ENCODE results near the gene MYRIP. TPM values are rescaled to one million over a fixed set of nuclear protein-coding genes. Genes with fewer than 3 reads are reported as not detected.
"Not testable (repeated sequence)": the region's sequence is repeated elsewhere in the genome, so short reads cannot be mapped to it uniquely, and the experiment has no call there.

Gene MYRIP
- total RNA-seq, 1 donor from 2014 or later = 2.3 TPM

DNA sequence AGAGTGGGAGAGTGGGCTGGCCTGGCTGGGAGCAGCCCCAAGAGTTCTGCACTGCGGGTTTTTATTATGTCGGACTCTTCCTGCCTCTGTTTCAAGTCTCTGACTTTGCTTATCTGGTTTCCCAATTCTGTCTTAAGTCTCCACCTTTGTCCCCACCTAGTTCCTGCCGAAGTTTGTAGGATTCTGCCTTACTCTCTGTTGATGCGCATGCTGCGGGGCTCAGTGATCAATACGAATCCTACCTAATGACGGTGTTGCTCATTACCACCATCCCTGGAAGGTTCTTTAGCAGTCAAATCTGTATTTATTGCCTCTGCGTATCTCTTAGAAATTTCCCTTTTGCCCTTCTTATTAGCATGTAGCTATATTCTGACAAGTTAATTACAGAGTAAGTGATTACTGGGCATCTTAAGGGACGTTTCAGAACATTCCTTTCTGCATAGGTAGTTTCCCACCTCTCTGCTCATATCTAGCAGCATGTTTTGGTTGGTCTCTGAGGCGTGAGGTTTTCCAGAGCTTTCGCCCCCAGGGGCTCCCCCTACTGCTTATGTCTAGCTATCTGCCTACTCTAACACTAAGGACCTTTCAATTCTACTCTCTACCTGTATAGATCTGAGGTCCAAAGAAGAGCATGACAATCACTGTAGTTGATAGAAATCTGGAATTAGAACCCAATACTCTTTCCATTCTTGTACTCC, 264.1 kb downstream of the MYRIP start:
- no peak for DNase-seq (ENCODE audit: extremely low read depth, low read depth, low spot score)

DNA sequence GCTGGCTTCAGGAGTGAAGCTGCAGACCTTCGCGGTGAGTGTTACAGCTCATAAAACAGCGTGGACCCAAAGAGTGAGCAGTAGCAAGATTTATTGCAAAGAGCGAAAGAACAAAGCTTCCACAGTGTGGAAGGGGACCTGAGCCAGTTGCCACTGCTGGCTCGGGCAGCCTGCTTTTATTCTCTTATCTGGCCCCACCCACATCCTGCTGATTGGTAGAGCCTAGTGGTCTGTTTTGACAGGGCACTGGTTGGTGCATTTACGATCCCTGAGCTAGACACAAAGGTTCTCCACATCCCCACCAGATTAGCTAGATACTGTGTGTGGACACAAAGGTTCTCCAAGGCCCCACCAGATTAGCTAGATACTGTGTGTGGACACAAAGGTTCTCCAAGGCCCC, 267.7 kb downstream of the MYRIP start:
- DNase-seq (ENCODE audit: extremely low read depth, low read depth, low spot score) = not testable (repeated sequence)

DNA sequence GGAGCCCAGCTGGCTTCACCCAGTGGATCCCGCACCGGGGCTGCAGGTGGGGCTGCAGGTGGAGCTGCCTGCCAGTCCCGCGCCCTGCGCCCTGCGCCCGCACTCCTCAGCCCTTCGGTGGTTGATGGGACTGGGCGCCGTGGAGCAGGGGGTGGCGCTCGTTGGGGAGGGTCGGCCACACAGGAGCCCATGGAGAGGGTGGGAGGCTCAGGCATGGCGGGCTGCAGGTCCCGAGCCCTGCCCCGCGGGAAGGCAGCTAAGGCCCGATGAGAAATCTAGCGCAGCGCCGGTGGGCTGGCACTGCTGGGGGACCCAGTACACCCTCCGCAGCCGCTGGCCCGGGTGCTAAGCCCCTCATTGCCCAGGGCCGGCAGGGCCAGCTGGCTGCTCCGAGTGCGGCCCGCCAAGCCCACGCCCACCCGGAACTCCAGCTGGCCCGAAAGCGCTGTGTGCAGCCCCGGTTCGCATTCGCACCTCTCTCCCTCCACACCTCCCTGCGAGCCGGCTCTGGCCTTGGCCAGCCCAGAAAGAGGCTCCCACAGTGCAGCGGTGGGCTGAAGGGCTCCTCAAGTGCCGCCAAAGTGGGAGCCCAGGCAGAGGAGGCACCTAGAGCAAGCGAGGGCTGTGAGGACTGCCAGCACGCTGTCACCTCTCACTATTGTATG, 268.6 kb downstream of the MYRIP start:
- not testable (repeated sequence) for DNase-seq (ENCODE audit: extremely low read depth, low read depth, low spot score)

- no peak for DNase-seq (ENCODE audit: extremely low read depth, low read depth, low spot score)
These were observed 269.2 kb downstream of the MYRIP start for GRCh38 chr3:40078590-40078989.

- no peak for DNase-seq (ENCODE audit: extremely low read depth, low read depth, low spot score)
These were observed 269.9 kb downstream of the MYRIP start for GRCh38 chr3:40079203-40079846.

GRCh38 chr3:40079847-40080240, 270.4 kb downstream of the MYRIP start:
- DNase-seq (ENCODE audit: extremely low read depth, low read depth, low spot score) = no peak

DNA sequence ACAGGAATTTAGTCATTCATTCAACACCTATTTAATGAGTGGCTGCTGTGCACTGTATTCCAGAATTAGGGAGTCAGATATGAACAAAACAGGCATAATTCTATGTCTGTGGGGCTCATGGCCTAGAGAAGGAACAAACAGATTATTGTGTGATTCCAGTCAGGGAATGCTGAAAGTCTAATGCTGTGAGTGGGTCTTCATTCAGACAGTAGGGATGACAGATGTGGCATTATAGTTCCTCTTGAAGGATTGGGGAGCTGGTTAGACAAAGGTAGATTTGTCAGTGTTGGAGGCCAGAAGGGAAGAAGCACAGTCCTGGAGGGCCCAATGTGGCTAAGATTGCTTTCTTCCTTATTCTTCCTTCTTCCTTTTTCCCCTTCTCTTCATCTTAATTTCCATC, 273.7 kb downstream of the MYRIP start:
- DNase-seq (ENCODE audit: extremely low read depth, low read depth, low spot score) = no peak

- not testable (repeated sequence) for DNase-seq (ENCODE audit: extremely low read depth, low read depth, low spot score)
These were observed 275.0 kb downstream of the MYRIP start for GRCh38 chr3:40084424-40084823.

DNA sequence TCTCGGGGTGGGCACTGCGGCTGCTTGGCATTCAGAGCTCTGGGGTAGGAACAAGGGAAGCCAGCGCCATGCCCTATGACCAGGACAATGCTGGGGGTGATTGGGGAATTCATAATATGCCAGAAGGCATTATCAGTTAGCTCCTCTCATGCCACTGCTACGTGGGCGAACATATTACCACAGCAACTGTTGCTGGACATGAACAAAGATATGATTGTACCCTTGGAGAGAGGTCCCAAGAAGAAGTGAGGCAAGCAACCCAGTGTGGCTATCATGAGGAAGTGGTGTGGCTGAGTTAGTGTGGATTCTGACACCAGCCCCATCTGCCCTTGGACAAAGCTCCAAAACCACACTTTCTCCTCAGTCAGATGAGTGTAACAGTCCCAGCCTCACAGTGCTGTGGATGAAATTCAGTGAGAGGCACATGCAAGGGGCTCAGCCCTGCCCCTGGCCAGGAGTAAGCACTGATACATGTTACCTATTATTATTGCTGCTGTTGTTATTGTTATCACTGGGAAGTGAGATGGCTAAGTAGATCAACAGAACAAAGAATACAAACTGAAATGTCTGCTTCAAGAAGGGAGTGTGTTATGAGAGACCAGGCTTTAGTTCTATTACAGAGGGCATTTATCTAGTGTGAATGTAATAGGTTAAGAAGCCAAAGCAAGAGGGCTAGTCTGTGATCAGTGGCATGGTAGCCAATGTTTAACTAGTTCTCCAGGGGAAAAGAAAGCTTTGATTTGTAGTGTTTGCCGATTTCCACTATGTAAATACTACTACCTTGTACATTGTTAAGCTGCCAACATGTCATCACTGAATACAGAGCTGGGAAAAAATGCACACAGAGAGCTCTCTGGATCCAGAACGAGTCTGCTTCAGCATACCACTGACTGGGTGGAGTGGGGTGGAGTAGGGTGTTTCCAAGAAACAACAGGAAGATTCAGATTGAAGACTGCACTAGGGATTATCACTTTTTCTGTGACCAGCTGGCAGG, 277.8 kb downstream of the MYRIP start:
- no peak for DNase-seq (ENCODE audit: extremely low read depth, low read depth, low spot score)

GRCh38 chr3:40088527-40089170, 279.2 kb downstream of the MYRIP start:
- no peak for DNase-seq (ENCODE audit: extremely low read depth, low read depth, low spot score)

DNA sequence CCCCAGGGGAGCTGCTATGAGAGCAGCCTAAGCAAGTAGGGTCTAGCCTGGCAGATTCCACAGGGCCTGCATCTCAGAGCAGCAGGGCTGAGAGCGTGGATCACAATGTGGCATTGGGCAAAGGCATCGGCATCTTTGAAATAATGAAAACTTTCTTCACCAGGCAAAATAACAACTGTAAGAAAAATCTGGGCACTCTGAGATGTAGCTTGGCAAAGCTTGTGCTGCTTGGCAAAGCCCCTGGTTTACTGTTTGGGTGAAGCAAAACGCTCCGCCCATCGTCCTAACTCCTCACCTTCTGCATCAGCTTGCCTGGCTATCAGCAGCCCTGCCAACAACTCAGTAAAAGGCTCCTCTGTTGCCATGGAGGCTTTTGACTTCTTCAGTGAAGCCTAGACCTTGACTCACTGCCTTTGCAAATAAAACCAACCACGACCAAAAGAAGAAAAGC, 287.3 kb downstream of the MYRIP start:
- DNase-seq (ENCODE audit: extremely low read depth, low read depth, low spot score) = no peak

GRCh38 chr3:40097131-40098117, 288.0 kb downstream of the MYRIP start:
- DNase-seq (ENCODE audit: extremely low read depth, low read depth, low spot score) = no peak

DNA sequence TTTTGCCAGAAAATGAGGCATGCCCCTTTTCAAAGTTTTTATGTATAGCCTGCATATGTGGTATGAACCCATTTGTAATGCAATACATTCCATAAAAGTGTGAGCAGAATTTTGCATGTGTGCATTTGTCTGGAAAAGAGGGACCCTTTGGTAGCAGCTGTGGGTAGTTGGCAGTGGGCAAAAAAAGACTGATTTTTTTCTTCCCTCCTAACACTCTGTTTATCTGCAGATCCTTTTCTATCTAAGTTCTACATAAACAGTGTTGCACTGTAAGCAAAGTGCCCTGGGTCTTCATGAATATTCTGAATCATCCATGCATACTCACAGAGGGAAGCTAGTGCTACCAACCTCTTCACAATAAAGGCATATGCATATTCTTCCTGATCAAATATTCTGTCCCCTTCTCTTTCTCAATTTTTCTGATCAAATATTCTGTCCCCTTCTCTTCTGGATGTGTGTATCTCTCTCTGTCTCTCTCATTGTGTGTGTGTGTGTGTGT, 288.9 kb downstream of the MYRIP start:
- DNase-seq (ENCODE audit: extremely low read depth, low read depth, low spot score) = no peak

DNA sequence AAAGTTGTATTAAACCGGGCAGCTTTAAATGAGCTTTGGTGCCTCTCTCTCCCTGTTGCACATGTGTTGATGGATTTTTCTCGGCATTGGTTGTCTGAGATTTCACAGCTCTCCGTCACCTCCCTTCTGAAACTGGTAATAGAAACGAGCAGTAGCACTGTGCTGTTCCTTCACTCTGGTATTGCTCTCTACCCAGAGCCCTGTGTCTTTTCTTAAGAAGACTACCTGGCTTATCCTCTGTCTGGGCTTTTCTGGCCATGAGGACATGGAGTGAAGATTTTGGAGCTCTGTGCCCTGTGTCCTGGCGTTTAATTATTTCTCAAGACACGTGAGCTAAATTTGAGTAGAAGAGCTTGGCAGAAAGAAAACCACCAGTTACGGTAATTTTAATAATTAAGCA, 290.5 kb downstream of the MYRIP start:
- no peak for DNase-seq (ENCODE audit: extremely low read depth, low read depth, low spot score)

DNA sequence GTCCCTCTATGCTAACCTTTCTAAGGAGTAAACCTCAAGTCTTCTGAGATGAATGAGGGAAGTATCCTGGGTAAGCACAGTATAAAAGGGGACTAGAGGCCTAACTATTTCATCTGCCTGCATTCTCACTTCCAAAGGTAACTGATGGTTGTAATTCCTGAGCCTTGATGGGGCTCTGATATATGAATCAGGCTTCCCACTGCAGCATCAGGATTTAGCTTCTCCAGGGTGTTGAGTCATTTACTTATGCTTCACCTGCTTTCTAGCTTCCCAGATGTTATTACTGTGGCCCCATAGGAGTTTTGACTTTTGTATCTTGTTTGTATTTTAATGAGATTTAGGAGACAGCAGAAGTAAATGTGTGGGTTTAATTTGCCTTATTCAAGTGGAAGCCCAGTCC, 292.8 kb downstream of the MYRIP start:
- DNase-seq (ENCODE audit: extremely low read depth, low read depth, low spot score) = no peak

DNA sequence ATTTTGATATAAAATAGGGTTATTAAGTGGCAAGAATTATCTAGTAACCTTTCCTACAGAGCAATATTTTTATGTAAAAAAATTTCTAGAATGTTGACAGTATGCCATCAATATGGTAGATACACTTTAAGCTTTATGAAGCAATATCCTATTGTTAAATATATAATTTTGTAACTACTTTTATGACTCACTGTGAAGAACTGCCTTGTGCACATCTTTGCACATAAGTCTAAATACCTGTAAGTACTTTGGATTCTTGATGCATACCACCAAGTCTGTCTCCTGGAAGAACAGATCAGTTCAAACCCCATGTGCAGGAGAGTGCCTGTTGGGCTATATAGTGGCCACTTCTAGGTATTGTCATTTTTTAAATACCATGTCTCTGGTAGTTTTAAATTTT, 294.4 kb downstream of the MYRIP start:
- no peak for DNase-seq (ENCODE audit: extremely low read depth, low read depth, low spot score)

GRCh38 chr3:40104441-40104840, 295.0 kb downstream of the MYRIP start:
- no peak for DNase-seq (ENCODE audit: extremely low read depth, low read depth, low spot score)

- no peak for DNase-seq (ENCODE audit: extremely low read depth, low read depth, low spot score)
These were observed 299.2 kb downstream of the MYRIP start for GRCh38 chr3:40108643-40109042.

All from glomerular endothelial cell (primary cell).